Activated CD8-positive, alpha-beta memory T cell treated with anti-CD3 and anti-CD28 coated beads, Interleukin-2, amount 50 U/mL, for 24 hours (primary cell): ENCODE measurements around the gene HEPHL1.
"Not testable (repeated sequence)": the region's sequence is repeated elsewhere in the genome, so short reads cannot be mapped to it uniquely, and the experiment has no call there.

Source experiments
- DNase-seq: peaks from one replicate; pipeline ENCODE4 v3.0.0-alpha.2; 2020; ENCODE audit errors: extremely low read depth

HEPHL1 gene

GRCh38 chr11:94084164-94084563 lies 63.0 kb downstream of the HEPHL1 start:
- DNase-seq = no peak

GRCh38 chr11:94088906-94089305 lies 67.8 kb downstream of the HEPHL1 start:
- DNase-seq = no peak

- no peak for DNase-seq
Observed at GRCh38 chr11:94089341-94089740, 68.2 kb downstream of the HEPHL1 start.

- DNase-seq = no peak
Observed at GRCh38 chr11:94090401-94090800, 69.2 kb downstream of the HEPHL1 start.

GRCh38 chr11:94091091-94091490 lies 69.9 kb downstream of the HEPHL1 start:
- DNase-seq = no peak

- DNase-seq = no peak
Observed at GRCh38 chr11:94100253-94100652, 79.1 kb downstream of the HEPHL1 start.

GRCh38 chr11:94103471-94103870 lies 82.3 kb downstream of the HEPHL1 start:
- no peak for DNase-seq

- no peak for DNase-seq
Observed at GRCh38 chr11:94104734-94105133, 83.6 kb downstream of the HEPHL1 start.

GRCh38 chr11:94106716-94107115 lies 85.6 kb downstream of the HEPHL1 start:
- DNase-seq = no peak

- DNase-seq = no peak
Observed at GRCh38 chr11:94107363-94107762, 86.2 kb downstream of the HEPHL1 start.

- DNase-seq = no peak
Observed at GRCh38 chr11:94111241-94111640, 90.1 kb downstream of the HEPHL1 start.

- DNase-seq = no peak
Observed at GRCh38 chr11:94111660-94112059, 90.5 kb downstream of the HEPHL1 start.

- no peak for DNase-seq
Observed at GRCh38 chr11:94112206-94112953, 91.2 kb downstream of the HEPHL1 start.

GRCh38 chr11:94117197-94117574 lies 96.0 kb downstream of the HEPHL1 start:
- no peak for DNase-seq

GRCh38 chr11:94117871-94118270 lies 96.7 kb downstream of the HEPHL1 start:
- no peak for DNase-seq

- not testable (repeated sequence) for DNase-seq
Observed at GRCh38 chr11:94119676-94120075, 98.5 kb downstream of the HEPHL1 start.

- not testable (repeated sequence) for DNase-seq
Observed at GRCh38 chr11:94120516-94120915, 99.4 kb downstream of the HEPHL1 start.

GRCh38 chr11:94120946-94121345 lies 99.8 kb downstream of the HEPHL1 start:
- no peak for DNase-seq

- no peak for DNase-seq
Observed at GRCh38 chr11:94125407-94126115, 104.4 kb downstream of the HEPHL1 start.

- no peak for DNase-seq
Observed at GRCh38 chr11:94127638-94128037, 106.5 kb downstream of the HEPHL1 start.

GRCh38 chr11:94128291-94128745 lies 107.2 kb downstream of the HEPHL1 start:
- no peak for DNase-seq

GRCh38 chr11:94128746-94129511 lies 107.8 kb downstream of the HEPHL1 start, which contains the start of gene PANX1:
TSS of gene PANX1 (plus strand) at chr11:94128841. CDS start at chr11:94129313, 472 bp downstream.
- no peak for DNase-seq
